ENCODE measurements around the gene CDH11. TPM values are rescaled to one million over a fixed set of nuclear protein-coding genes. Genes with fewer than 3 reads are reported as not detected.

The CDH11 gene
- total and polyA plus RNA-seq, 3 experiments from 2014 or later, result not detected

DNA sequence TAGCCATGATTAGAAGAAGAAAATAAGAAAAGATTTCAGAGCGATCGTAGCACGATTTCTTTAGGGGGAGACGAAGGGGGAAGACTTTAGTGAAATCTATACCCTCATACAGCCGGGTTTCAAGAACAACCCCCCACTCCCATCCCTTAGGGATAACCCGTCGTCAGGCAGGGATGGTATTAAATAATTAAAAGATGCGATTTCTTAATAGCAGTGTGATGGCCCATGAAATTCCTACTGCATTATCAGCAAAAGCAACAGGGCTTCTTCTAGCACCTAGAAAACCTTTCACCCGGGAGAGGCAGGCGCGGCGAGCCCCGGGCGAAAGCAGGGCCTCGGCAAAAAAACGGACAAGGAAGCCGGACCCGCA lies 1.4 kb downstream of the CDH11 start:
- H3K4me3 Mint-ChIP-seq, result no peak overlapping the region
- POLR2A ChIA-PET, result no interaction called here
- H3K27me3 Mint-ChIP-seq, result peaks cover 16 to 19% of the 10 kb centered on the region in 2 donors

DNA sequence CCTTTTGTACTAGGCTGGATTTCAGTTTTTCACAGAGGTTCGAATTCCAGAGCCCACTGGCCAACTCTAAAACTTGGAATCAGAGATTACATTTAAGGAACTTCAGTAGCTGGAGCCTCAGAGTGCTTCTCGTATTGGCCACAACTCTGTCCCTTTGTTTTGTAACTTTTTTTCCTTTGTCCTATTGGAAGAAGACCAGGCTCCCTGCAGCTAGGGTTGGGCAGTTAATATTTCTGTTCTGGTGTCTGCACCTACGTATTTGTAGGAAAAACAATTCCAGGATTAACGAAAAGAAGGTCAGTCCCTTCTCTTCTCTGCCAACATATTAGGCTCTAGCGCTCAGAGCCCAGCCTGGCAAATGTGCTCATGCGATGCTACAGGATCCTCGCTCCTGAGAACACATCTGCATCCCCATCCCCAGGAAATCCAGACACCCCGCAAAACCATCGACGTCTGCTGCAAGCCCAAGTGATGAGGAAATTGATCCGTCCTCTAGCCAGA lies 1.9 kb downstream of the CDH11 start:
- DNase-seq, result no peak
- Histone ChIP-seq H3K36me3 (ENCODE audit: insufficient read depth, low read length) (no peaks in the 10 kb centered on the region), H3K9me3 (ENCODE audit: low read length) (no peaks in the 10 kb centered on the region), H3K4me1 (ENCODE audit: insufficient read depth, low read length) (no peaks in the 10 kb centered on the region), H3K27me3 (ENCODE audit: insufficient read depth, low read length, poor library complexity, severe bottlenecking) (no peaks in the 10 kb centered on the region), H3K27ac (ENCODE audit: low read depth, low read length) (no peak overlapping the region), H3K4me3 (ENCODE audit: low read length) (no peak overlapping the region)
- Mint-ChIP-seq H3K4me1 (peaks cover 0 to 3% (median 0%) of the 10 kb centered on the region in 3 donors), H3K36me3 (peaks cover 0 to 4% (median 0%) of the 10 kb centered on the region in 3 donors), H3K27me3 (peaks cover 16 to 19% of the 10 kb centered on the region in 2 donors), H3K9me3 (peaks cover 0 to 10% (median 8%) of the 10 kb centered on the region in 5 donors), H3K27ac (no peak overlapping the region), H3K4me3 (no peak overlapping the region)
- ChIA-PET POLR2A (no interaction called here), CTCF (no interaction called here)

More for the DNA sequence above, 1.4 kb downstream of the CDH11 start:
- Histone ChIP-seq H3K9me3 (ENCODE audit: low read length) (no peaks in the 10 kb centered on the region), H3K27me3 (ENCODE audit: insufficient read depth, low read length, poor library complexity, severe bottlenecking) (no peaks in the 10 kb centered on the region), H3K36me3 (ENCODE audit: insufficient read depth, low read length) (no peaks in the 10 kb centered on the region), H3K4me1 (ENCODE audit: insufficient read depth, low read length) (no peaks in the 10 kb centered on the region), H3K4me3 (ENCODE audit: low read length) (no peak overlapping the region), H3K27ac (ENCODE audit: low read depth, low read length) (no peak overlapping the region)
- peaks cover 0 to 3% (median 0%) of the 10 kb centered on the region in 3 donors for H3K4me1 Mint-ChIP-seq
- peaks cover 0 to 4% (median 0%) of the 10 kb centered on the region in 3 donors for H3K36me3 Mint-ChIP-seq
- H3K27ac Mint-ChIP-seq, result no peak overlapping the region
- H3K9me3 Mint-ChIP-seq, result peaks cover 0 to 10% (median 8%) of the 10 kb centered on the region in 5 donors
- DNase-seq, result no peak
- CTCF ChIA-PET, result no interaction called here

DNA sequence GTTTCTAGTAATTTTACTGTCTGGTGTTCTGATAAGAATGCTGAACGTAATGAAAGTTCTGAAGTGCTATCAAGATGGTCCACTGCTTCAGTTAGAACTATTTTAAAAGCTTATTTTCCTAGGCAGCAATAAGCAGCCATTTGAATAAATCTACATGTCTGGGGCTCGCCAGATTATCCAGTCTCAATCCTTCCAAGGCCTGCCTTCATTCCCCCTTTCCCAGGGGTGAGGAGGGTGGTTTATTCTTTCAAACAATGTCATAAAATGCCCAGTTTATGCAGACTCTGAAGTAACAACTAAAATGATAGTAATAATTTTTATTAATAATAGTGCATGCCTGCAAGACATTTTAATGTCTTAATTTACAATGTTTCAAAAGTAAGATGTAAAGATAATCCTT lies 2.4 kb downstream of the CDH11 start:
- H3K27me3 Mint-ChIP-seq, result peaks cover 16 to 19% of the 10 kb centered on the region in 2 donors
- ChIA-PET CTCF (no interaction called here), POLR2A (no interaction called here)
- H3K27ac ChIP-seq (ENCODE audit: low read depth, low read length), result no peak overlapping the region
- no peaks in the 10 kb centered on the region for H3K27me3 ChIP-seq (ENCODE audit: insufficient read depth, low read length, poor library complexity, severe bottlenecking)
- H3K27ac Mint-ChIP-seq, result no peak overlapping the region
- no peaks in the 10 kb centered on the region for H3K4me1 ChIP-seq (ENCODE audit: insufficient read depth, low read length)
- no peak for DNase-seq
- no peak overlapping the region for H3K4me3 Mint-ChIP-seq
- peaks cover 0 to 4% (median 0%) of the 10 kb centered on the region in 3 donors for H3K36me3 Mint-ChIP-seq
- H3K4me3 ChIP-seq (ENCODE audit: low read length), result no peak overlapping the region
- H3K4me1 Mint-ChIP-seq, result peaks cover 0 to 3% (median 0%) of the 10 kb centered on the region in 3 donors
- no peaks in the 10 kb centered on the region for H3K36me3 ChIP-seq (ENCODE audit: insufficient read depth, low read length)
- H3K9me3 ChIP-seq (ENCODE audit: low read length), result no peaks in the 10 kb centered on the region
- H3K9me3 Mint-ChIP-seq, result peaks cover 0 to 10% (median 4%) of the 10 kb centered on the region in 5 donors

DNA sequence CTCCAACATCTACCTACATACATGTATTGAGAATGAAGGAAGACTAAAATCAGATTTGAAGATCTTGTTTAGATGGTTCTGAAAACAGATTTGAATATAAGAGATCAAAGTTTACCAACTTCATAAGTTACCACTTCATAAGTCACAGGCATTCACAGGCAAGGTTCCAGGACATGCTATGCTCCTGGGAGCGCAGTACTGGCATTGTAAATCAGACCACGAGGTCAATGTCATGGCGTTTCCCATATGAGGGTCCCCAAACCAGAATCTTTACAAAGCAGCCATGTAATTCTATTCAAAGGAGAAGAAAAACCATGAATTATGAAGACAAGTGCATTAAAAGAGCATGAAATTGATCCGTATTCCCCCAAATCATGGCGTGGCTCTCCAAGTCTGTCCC lies 3.0 kb downstream of the CDH11 start:
- no peak overlapping the region for H3K27ac ChIP-seq (ENCODE audit: low read depth, low read length)
- no peak for DNase-seq
- peaks cover 0 to 3% (median 0%) of the 10 kb centered on the region in 3 donors for H3K4me1 Mint-ChIP-seq
- H3K27me3 Mint-ChIP-seq, result peaks cover 13 to 17% of the 10 kb centered on the region in 2 donors
- H3K4me3 ChIP-seq (ENCODE audit: low read length), result no peak overlapping the region
- peaks cover 0 to 4% (median 0%) of the 10 kb centered on the region in 3 donors for H3K36me3 Mint-ChIP-seq
- H3K9me3 ChIP-seq (ENCODE audit: low read length), result no peaks in the 10 kb centered on the region
- no peaks in the 10 kb centered on the region for H3K27me3 ChIP-seq (ENCODE audit: insufficient read depth, low read length, poor library complexity, severe bottlenecking)
- POLR2A ChIA-PET, result no interaction called here
- CTCF ChIA-PET, result no interaction called here
- H3K27ac Mint-ChIP-seq, result no peak overlapping the region
- H3K9me3 Mint-ChIP-seq, result peaks cover 0 to 7% (median 3%) of the 10 kb centered on the region in 5 donors
- H3K4me3 Mint-ChIP-seq, result no peak overlapping the region
- no peaks in the 10 kb centered on the region for H3K36me3 ChIP-seq (ENCODE audit: insufficient read depth, low read length)
- H3K4me1 ChIP-seq (ENCODE audit: insufficient read depth, low read length), result no peaks in the 10 kb centered on the region

DNA sequence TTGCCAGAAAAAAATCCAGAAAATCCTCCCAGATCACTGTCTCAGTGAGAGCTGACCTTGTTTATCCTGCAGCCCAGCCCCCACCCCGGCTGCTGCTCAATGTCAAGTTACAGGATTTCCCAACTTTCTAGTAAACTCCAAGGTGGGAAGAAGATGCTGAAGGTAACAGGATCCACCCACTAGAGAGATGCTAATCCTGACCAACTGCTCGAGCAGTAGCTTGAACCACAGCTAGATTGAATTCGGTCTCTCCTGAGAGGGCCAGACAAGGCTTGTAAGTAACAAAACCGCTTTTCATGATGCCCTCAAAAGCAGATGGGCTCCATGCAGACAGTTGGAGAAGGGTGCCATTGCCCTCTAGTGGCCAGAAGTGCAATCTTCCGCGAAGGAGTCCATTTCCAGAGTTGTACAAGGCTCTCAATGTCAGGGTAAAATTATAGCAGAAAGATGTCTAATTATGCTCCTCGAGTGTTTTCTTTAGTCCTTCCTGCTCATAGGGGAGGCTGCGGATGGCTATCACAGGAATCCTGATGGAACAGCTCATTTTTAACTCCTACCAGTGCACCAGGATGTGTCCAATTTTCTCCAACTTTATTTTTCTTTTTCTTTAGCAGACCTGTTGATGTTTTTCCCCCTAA lies 3.9 kb downstream of the CDH11 start:
- H3K27me3 ChIP-seq (ENCODE audit: insufficient read depth, low read length, poor library complexity, severe bottlenecking), result no peaks in the 10 kb centered on the region
- peaks cover 6 to 10% of the 10 kb centered on the region in 2 donors for H3K27me3 Mint-ChIP-seq
- H3K4me1 Mint-ChIP-seq, result peaks cover 0 to 3% (median 0%) of the 10 kb centered on the region in 3 donors
- H3K27ac Mint-ChIP-seq, result peak overlapping the region in 1 of 8 donors; percentile 24
- ChIA-PET POLR2A (no interaction called here), CTCF (no interaction called here)
- no peak overlapping the region for H3K27ac ChIP-seq (ENCODE audit: low read depth, low read length)
- DNase-seq, result no peak
- no peaks in the 10 kb centered on the region for H3K36me3 ChIP-seq (ENCODE audit: insufficient read depth, low read length)
- H3K4me1 ChIP-seq (ENCODE audit: insufficient read depth, low read length), result no peaks in the 10 kb centered on the region
- no peak overlapping the region for H3K4me3 Mint-ChIP-seq
- peaks cover 0 to 8% (median 3%) of the 10 kb centered on the region in 5 donors for H3K9me3 Mint-ChIP-seq
- no peak overlapping the region for H3K4me3 ChIP-seq (ENCODE audit: low read length)
- H3K36me3 Mint-ChIP-seq, result peaks cover 0 to 4% (median 0%) of the 10 kb centered on the region in 3 donors
- no peaks in the 10 kb centered on the region for H3K9me3 ChIP-seq (ENCODE audit: low read length)

DNA sequence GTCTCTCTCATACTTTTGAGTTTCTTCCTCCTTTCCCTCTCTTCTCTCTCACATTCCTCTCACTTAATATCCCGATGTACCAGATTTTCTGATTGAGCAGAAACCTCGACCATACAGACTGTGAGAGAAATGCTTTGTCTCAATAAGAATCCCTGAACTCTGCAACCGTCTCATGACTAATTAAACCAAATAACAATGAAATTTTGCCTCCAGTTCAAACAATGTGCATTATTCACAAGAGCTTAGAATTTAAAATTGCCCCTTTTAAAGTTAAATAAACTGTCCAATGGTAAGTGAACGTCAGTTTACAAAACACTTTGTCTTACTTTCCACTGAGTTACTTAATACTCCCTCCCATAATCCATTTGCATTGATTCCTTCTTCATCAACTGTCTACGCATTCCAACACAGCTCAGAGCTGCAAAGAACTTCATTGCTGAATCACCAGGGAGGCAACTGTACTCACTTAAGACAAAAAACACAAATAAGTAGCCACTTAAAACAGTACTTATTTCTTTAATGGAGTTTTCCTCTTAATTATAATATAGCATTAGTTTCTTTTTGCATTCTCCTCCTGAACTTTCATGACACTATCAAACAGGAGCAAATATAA lies 4.9 kb downstream of the CDH11 start:
- Mint-ChIP-seq H3K9me3 (peaks cover 0 to 8% (median 5%) of the 10 kb centered on the region in 5 donors), H3K27me3 (peaks cover 6 to 10% of the 10 kb centered on the region in 2 donors), H3K36me3 (peaks cover 0 to 4% (median 0%) of the 10 kb centered on the region in 3 donors), H3K4me3 (no peak overlapping the region), H3K4me1 (peaks cover 0 to 3% (median 0%) of the 10 kb centered on the region in 3 donors), H3K27ac (no peak overlapping the region)
- Histone ChIP-seq H3K4me1 (ENCODE audit: insufficient read depth, low read length) (no peaks in the 10 kb centered on the region), H3K4me3 (ENCODE audit: low read length) (no peak overlapping the region), H3K9me3 (ENCODE audit: low read length) (no peaks in the 10 kb centered on the region), H3K27ac (ENCODE audit: low read depth, low read length) (no peak overlapping the region), H3K27me3 (ENCODE audit: insufficient read depth, low read length, poor library complexity, severe bottlenecking) (no peaks in the 10 kb centered on the region), H3K36me3 (ENCODE audit: insufficient read depth, low read length) (no peaks in the 10 kb centered on the region)
- DNase-seq, result no peak
- ChIA-PET POLR2A (no interaction called here), CTCF (no interaction called here)

DNA sequence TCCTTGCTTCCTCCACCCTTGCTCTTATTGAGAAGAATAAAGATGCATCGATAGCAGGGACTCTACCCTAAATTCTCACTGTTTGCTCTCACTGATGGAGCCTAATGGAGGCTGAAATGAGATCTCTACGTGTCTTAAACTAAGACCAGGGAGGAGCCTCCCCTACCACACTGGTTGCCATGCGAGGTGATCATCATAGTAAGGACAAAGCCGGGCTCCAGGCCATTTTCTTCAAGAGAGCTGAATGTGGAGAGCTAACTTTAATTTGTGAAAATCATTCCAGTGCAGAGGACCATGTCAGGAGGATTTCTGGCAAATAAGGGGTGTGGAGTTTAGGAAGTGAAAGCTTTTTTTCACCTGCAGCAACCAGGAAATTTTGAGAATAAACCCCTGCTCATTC lies 5.6 kb downstream of the CDH11 start:
- peaks cover 0 to 3% (median 0%) of the 10 kb centered on the region in 3 donors for H3K4me1 Mint-ChIP-seq
- DNase-seq, result no peak
- H3K4me3 Mint-ChIP-seq, result no peak overlapping the region
- CTCF ChIA-PET, result no interaction called here
- Histone ChIP-seq H3K4me3 (ENCODE audit: low read length) (no peak overlapping the region), H3K27me3 (ENCODE audit: insufficient read depth, low read length, poor library complexity, severe bottlenecking) (no peaks in the 10 kb centered on the region), H3K9me3 (ENCODE audit: low read length) (no peaks in the 10 kb centered on the region), H3K27ac (ENCODE audit: low read depth, low read length) (no peak overlapping the region), H3K36me3 (ENCODE audit: insufficient read depth, low read length) (no peaks in the 10 kb centered on the region), H3K4me1 (ENCODE audit: insufficient read depth, low read length) (no peaks in the 10 kb centered on the region)
- H3K9me3 Mint-ChIP-seq, result peaks cover 0 to 8% (median 5%) of the 10 kb centered on the region in 5 donors
- POLR2A ChIA-PET, result no interaction called here
- peak overlapping the region in 1 of 8 donors; percentile 51 for H3K27ac Mint-ChIP-seq
- H3K27me3 Mint-ChIP-seq, result peaks cover 6% of the 10 kb centered on the region in 2 donors
- H3K36me3 Mint-ChIP-seq, result peaks cover 0 to 4% (median 0%) of the 10 kb centered on the region in 3 donors

DNA sequence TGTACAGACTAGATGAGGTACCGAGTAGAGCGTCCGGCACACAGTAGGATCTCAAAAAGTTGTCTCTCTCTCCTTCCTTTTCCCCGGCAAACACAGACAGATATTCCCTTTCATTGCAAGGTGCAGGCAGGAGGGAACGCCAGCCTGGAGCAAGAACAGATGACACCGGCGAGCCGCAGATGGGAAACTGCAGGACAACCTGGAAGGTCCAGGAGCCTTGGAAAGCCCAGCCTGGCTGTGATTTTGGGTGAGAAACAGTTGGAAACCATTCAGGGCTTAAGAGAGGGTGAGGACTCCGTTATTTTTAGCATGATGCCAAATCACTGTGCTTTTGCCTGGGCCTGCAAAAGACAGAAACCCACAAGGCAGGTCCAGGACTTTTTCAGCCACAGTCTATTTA lies 7.3 kb downstream of the CDH11 start:
- POLR2A ChIA-PET, result no interaction called here
- Histone ChIP-seq H3K9me3 (ENCODE audit: low read length) (no peaks in the 10 kb centered on the region), H3K36me3 (ENCODE audit: insufficient read depth, low read length) (no peaks in the 10 kb centered on the region), H3K27me3 (ENCODE audit: insufficient read depth, low read length, poor library complexity, severe bottlenecking) (no peaks in the 10 kb centered on the region), H3K4me3 (ENCODE audit: low read length) (no peak overlapping the region), H3K27ac (ENCODE audit: low read depth, low read length) (no peak overlapping the region), H3K4me1 (ENCODE audit: insufficient read depth, low read length) (no peaks in the 10 kb centered on the region)
- CTCF ChIA-PET, result no interaction called here
- no peak overlapping the region for H3K27ac Mint-ChIP-seq
- no peaks in the 10 kb centered on the region for H3K27me3 Mint-ChIP-seq
- DNase-seq, result no peak
- no peaks in the 10 kb centered on the region for H3K36me3 Mint-ChIP-seq
- H3K4me1 Mint-ChIP-seq, result no peaks in the 10 kb centered on the region
- H3K4me3 Mint-ChIP-seq, result no peak overlapping the region
- H3K9me3 Mint-ChIP-seq, result peaks cover 0 to 8% (median 4%) of the 10 kb centered on the region in 5 donors

All from CD8-positive, alpha-beta memory T cell (primary cell).